GM12878 (cell line): ENCODE results near the gene CLTCL1. TPM values are rescaled to one million over a fixed set of nuclear protein-coding genes. Genes with fewer than 3 reads are reported as not detected.

Experiments
- BHLHE40 ChIP-seq, 2 experiments: fragments of 450-650 bp in 1 of 2; IDR thresholded peaks; 2 replicates each; pipeline ENCODE4 v1.6.1; 2011 to 2017; ENCODE audit warnings: low read depth in 2 of 2, borderline replicate concordance in 1 of 2, improper control_type of control experiment in 1 of 2, low read length in 1 of 2, mild to moderate bottlenecking in 1 of 2
- GATAD2B ChIP-seq: fragments of 450-650 bp; conservative IDR thresholded peaks from 2 replicates; pipeline ENCODE4 v1.6.1; 2017; ENCODE audit warnings: low read depth, mild to moderate bottlenecking, moderate library complexity
- NR2C2 ChIP-seq: IDR thresholded peaks from 2 replicates; pipeline ENCODE4 v1.6.1; 2011; ENCODE audit warnings: borderline replicate concordance, low read depth; ENCODE audit not compliant: control insufficient read depth, insufficient read length
- TAF1 ChIP-seq: IDR thresholded peaks from 2 replicates; pipeline ENCODE4 v1.6.1; 2011; ENCODE audit warnings: mild to moderate bottlenecking, low read depth, low read length, borderline replicate concordance
- polyA plus RNA-seq, 11 experiments: library from polyadenylated mRNA; depleted of rRNA in 4 of 11; unstranded in 6 of 11; stranded (reverse) in 5 of 11; fragments of >200 nt; fragmentation: Nextera tagmentation in 4 of 11; fragmentation: Illumina TruSeq in 1 of 11; extraction: Ambion mirVana in 4 of 11; extraction: Trizol in 1 of 11; gene quantifications; 1 replicate in 1 of 11; 2 replicates in 10 of 11; pipeline versions ENCODE4 v1.2.1 to v1.2.3, GENCODE V29; 2011 to 2016; ENCODE audit warnings: inconsistent platforms in 2 of 11, missing spikeins in 2 of 11, low read depth in 1 of 11
- total RNA-seq, 4 experiments: library from RNA; depleted of rRNA in 3 of 4; stranded (reverse); fragments of >200 nt in 3 of 4; fragmentation: Illumina TruSeq in 1 of 4; extraction: Trizol in 1 of 4; gene quantifications; 2 replicates each; pipeline versions ENCODE4 v1.2.1 to v1.2.3, GENCODE V29; 2013 to 2021
- TF ChIP-seq, protein P1 (sequence below): IDR thresholded peaks from 2 replicates; pipeline ENCODE4 v1.6.1; 2012; ENCODE audit warnings: low read length, inconsistent platforms
- TF ChIP-seq, protein P2 (sequence below): fragments of 450-650 bp; formaldehyde crosslinking; IDR thresholded peaks from 2 replicates; pipeline ENCODE4 v1.4.0; 2020; ENCODE audit warnings: mild to moderate bottlenecking, moderate library complexity

Gene CLTCL1
- total and polyA plus RNA-seq, 10 of the 15 experiments (the other 5 are each of a cell fraction or from before 2014, with no cell fraction given): under 0.01 to 0.35 (median 0.12) TPM; not detected in 2

DNA sequence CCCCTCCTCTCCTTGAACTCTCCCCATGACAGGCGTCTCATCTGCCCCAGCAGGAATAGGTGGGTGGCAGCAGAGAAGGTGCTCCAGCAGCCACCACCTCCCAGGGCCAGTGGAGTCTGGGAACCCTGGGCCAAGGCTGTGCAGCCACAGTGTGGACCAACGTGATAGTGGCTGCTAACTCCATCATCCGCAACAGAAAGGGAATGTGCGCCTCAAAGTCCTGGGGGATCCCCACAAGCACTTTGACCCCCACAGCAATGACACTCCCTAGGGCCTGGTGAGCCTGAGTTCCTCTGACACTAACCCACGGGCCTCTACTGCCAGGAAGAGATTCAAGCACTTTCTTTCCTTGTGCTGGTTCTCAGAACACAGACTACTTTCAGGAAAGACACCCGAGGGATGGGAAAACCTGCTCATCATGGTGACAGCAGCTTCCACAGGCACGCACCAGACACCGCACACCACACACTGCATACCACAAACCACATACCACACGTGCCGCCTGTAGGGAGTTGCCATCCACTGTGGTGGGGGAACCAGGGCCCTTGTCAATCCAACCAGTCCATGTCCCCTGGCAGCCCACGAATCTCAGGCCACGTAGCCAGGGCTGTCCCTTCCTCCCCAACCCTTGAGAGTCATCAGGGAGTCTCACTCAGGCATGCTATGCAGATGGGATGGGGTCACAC, 109.6 kb downstream of the CLTCL1 start (continued):
- TF ChIP-seq GATAD2B (no peak), NR2C2 (no peak), BHLHE40 (IDR thresholded peaks at IDR 0.05; ENCODE audit: borderline replicate concordance in 1 of 2, low read depth in 2 of 2, low read length in 1 of 2) (peak; percentile 31 to 74; a peak in 3 of 4 replicates), TAF1 (no peak)
- TF ChIP-seq, protein P1, sequence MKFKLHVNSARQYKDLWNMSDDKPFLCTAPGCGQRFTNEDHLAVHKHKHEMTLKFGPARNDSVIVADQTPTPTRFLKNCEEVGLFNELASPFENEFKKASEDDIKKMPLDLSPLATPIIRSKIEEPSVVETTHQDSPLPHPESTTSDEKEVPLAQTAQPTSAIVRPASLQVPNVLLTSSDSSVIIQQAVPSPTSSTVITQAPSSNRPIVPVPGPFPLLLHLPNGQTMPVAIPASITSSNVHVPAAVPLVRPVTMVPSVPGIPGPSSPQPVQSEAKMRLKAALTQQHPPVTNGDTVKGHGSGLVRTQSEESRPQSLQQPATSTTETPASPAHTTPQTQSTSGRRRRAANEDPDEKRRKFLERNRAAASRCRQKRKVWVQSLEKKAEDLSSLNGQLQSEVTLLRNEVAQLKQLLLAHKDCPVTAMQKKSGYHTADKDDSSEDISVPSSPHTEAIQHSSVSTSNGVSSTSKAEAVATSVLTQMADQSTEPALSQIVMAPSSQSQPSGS: no peak
- TF ChIP-seq, protein P2, sequence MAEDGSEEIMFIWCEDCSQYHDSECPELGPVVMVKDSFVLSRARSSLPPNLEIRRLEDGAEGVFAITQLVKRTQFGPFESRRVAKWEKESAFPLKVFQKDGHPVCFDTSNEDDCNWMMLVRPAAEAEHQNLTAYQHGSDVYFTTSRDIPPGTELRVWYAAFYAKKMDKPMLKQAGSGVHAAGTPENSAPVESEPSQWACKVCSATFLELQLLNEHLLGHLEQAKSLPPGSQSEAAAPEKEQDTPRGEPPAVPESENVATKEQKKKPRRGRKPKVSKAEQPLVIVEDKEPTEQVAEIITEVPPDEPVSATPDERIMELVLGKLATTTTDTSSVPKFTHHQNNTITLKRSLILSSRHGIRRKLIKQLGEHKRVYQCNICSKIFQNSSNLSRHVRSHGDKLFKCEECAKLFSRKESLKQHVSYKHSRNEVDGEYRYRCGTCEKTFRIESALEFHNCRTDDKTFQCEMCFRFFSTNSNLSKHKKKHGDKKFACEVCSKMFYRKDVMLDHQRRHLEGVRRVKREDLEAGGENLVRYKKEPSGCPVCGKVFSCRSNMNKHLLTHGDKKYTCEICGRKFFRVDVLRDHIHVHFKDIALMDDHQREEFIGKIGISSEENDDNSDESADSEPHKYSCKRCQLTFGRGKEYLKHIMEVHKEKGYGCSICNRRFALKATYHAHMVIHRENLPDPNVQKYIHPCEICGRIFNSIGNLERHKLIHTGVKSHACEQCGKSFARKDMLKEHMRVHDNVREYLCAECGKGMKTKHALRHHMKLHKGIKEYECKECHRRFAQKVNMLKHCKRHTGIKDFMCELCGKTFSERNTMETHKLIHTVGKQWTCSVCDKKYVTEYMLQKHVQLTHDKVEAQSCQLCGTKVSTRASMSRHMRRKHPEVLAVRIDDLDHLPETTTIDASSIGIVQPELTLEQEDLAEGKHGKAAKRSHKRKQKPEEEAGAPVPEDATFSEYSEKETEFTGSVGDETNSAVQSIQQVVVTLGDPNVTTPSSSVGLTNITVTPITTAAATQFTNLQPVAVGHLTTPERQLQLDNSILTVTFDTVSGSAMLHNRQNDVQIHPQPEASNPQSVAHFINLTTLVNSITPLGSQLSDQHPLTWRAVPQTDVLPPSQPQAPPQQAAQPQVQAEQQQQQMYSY (CRISPR knock-in tag): no peak
